HCT116 (cell line): ENCODE data around the gene RANBP9. TPM values are rescaled to one million over a fixed set of nuclear protein-coding genes. Genes with fewer than 3 reads are reported as not detected.

Source experiments
- ATAC-seq: fragments of 200-7000 bp; cut with Tn5 transposase; 2 replicates; pipeline ENCODE4 v1.9.1; 2020; ENCODE audit warnings: mild to moderate bottlenecking, moderate library complexity
- BruUV-seq: library from RNA; stranded (reverse); fragments of 400-500 nt; replicated peaks from 2 replicates; lab custom pipeline; 2021; lab: Mats Ljungman, UMichigan
- CTCF ChIA-PET: fragments of 300-600 bp; sonication (Branson Sonifier 250); formaldehyde crosslinking; loops from one replicate; lab custom pipeline; 2021; ENCODE audit warnings: antibody characterized with exemption; lab: Charles Lee
- POLR2A ChIA-PET: fragments of 300-600, 350-600 bp; sonication (Branson Sonifier 250); formaldehyde crosslinking; loops from one replicate; lab custom pipeline; 2021; ENCODE audit warnings: antibody characterized with exemption; lab: Charles Lee
- RAD21 ChIA-PET, 2 experiments: fragments of 300-600 bp; sonication (Branson Sonifier 250); formaldehyde crosslinking; loops; one replicate each; lab custom pipeline; 2023; ENCODE audit warnings: low total read pairs in 2 of 2; ENCODE audit not compliant: uncharacterized antibody in 2 of 2, unreplicated experiment in 2 of 2, low non-redundant PET in 1 of 2; lab: Charles Lee
- DNase-seq: peaks from one replicate; pipeline ENCODE4 v3.0.0-alpha.2; 2010; ENCODE audit warnings: low read depth, low spot score
- H2AFZ ChIP-seq: fragments of 200-600 bp; shearing (Covaris generic), sonication (generic); 2 replicates; pipeline ENCODE4 v1.6.1; 2017; ENCODE audit warnings: low read depth, mixed run types, mixed read lengths, antibody characterized with exemption, low read length; ENCODE audit not compliant: poor library complexity, severe bottlenecking
- H3K27ac ChIP-seq: 2 replicates; pipeline ENCODE4 v1.5.1; 2012; ENCODE audit warnings: low read depth, low read length
- H3K27me3 ChIP-seq: fragments of 200-600 bp; sonication (generic); 2 replicates; pipeline ENCODE4 v1.6.1; 2016; ENCODE audit warnings: mixed run types, low read length, mixed read lengths; ENCODE audit not compliant: insufficient read depth
- H3K36me3 ChIP-seq, 2 experiments: fragments of 200-500 bp in 1 of 2; fragments of 200-600 bp in 1 of 2; sonication (Bioruptor generic) in 1 of 2; sonication (generic) in 1 of 2; 2 replicates each; pipeline versions ENCODE4 v1.5.1 to v1.6.1; 2014 to 2016; ENCODE audit warnings: low read length in 2 of 2, inconsistent platforms in 1 of 2, mixed read lengths in 1 of 2, mixed run types in 1 of 2; ENCODE audit not compliant: insufficient read depth in 2 of 2, control insufficient read depth in 1 of 2
- H3K4me1 ChIP-seq, 2 experiments: fragments of 200-600 bp in 1 of 2; sonication (generic) in 1 of 2; 2 replicates each; pipeline versions ENCODE4 v1.5.1 to v1.6.1; 2012 to 2017; ENCODE audit warnings: low read length in 2 of 2, inconsistent platforms in 1 of 2, mild to moderate bottlenecking in 1 of 2, mixed read lengths in 1 of 2, mixed run types in 1 of 2, moderate library complexity in 1 of 2; ENCODE audit not compliant: insufficient read depth in 2 of 2, control insufficient read depth in 1 of 2
- H3K4me2 ChIP-seq: fragments of 200-600 bp; sonication (generic); 2 replicates; pipeline ENCODE4 v1.6.1; 2017; ENCODE audit warnings: mixed run types, low read length, mixed read lengths
- H3K4me3 ChIP-seq, 2 experiments: fragments of 200-600 bp in 1 of 2; sonication (generic) in 1 of 2; replicated peaks in 1 of 2; 2 replicates each; pipeline ENCODE4 v1.5.1; 2011 to 2016; ENCODE audit warnings: low read length in 2 of 2, control low read depth in 1 of 2, low read depth in 1 of 2, mild to moderate bottlenecking in 1 of 2, mixed read lengths in 1 of 2, mixed run types in 1 of 2
- H3K79me2 ChIP-seq: fragments of 200-600 bp; sonication (generic); 2 replicates; pipeline ENCODE4 v1.6.1; 2017; ENCODE audit warnings: mild to moderate bottlenecking, mixed run types, low read length, moderate library complexity, mixed read lengths; ENCODE audit not compliant: insufficient read depth
- H3K9ac ChIP-seq: fragments of 200-600 bp; sonication (generic); 2 replicates; pipeline ENCODE4 v1.6.1; 2016; ENCODE audit warnings: low read length, mixed read lengths
- H3K9me2 ChIP-seq: fragments of 200-600 bp; sonication (generic), shearing (Covaris generic); 2 replicates; pipeline ENCODE4 v1.6.1; 2017; ENCODE audit warnings: mixed run types, mild to moderate bottlenecking, moderate library complexity; ENCODE audit not compliant: insufficient read depth
- H3K9me3 ChIP-seq, 2 experiments: fragments of 200-500 bp in 1 of 2; fragments of 200-600 bp in 1 of 2; sonication (Bioruptor generic) in 1 of 2; sonication (generic) in 1 of 2; 2 replicates each; pipeline ENCODE4 v1.6.1; 2014 to 2017; ENCODE audit warnings: low read length in 2 of 2, mixed read lengths in 2 of 2, inconsistent platforms in 1 of 2, low read depth in 1 of 2, mild to moderate bottlenecking in 1 of 2, mixed run types in 1 of 2, moderate library complexity in 1 of 2; ENCODE audit not compliant: control insufficient read depth in 1 of 2, insufficient read depth in 1 of 2
- H4K20me1 ChIP-seq: fragments of 200-600 bp; sonication (generic), shearing (Covaris generic); 2 replicates; pipeline ENCODE4 v1.6.1; 2017; ENCODE audit warnings: mixed run types, mild to moderate bottlenecking, moderate library complexity; ENCODE audit not compliant: insufficient read depth
- ATF3 ChIP-seq: IDR thresholded peaks from 2 replicates; pipeline ENCODE4 v1.6.1; 2012
- CBX3 ChIP-seq: IDR thresholded peaks from 2 replicates; pipeline ENCODE4 v1.6.1; 2012; ENCODE audit warnings: low read depth
- CEBPB ChIP-seq: IDR thresholded peaks from 2 replicates; pipeline ENCODE4 v1.6.1; 2012; ENCODE audit warnings: low read depth
- EGR1 ChIP-seq: IDR thresholded peaks from 2 replicates; pipeline ENCODE4 v1.6.1; 2012; ENCODE audit warnings: low read depth
- ELF1 ChIP-seq: IDR thresholded peaks from 2 replicates; pipeline ENCODE4 v1.6.1; 2012; ENCODE audit warnings: low read depth, borderline replicate concordance
- JUND ChIP-seq: IDR thresholded peaks from 2 replicates; pipeline ENCODE4 v1.6.1; 2012
- MAX ChIP-seq: IDR thresholded peaks from 2 replicates; pipeline ENCODE4 v1.6.1; 2012
- POLR2A ChIP-seq: IDR thresholded peaks from 2 replicates; pipeline ENCODE4 v1.7.0; 2011; ENCODE audit warnings: borderline replicate concordance; ENCODE audit not compliant: insufficient read depth, insufficient read length; ENCODE audit errors: extremely low read depth
- RAD21 ChIP-seq: IDR thresholded peaks from 2 replicates; pipeline ENCODE4 v1.6.1; 2012; ENCODE audit warnings: low read depth, mild to moderate bottlenecking
- SRF ChIP-seq: IDR thresholded peaks from 2 replicates; pipeline ENCODE4 v1.6.1; 2012; ENCODE audit warnings: low read depth
- TCF7L2 ChIP-seq: IDR thresholded peaks from 2 replicates; pipeline ENCODE4 v1.7.0; 2011; ENCODE audit warnings: borderline replicate concordance, inconsistent platforms; ENCODE audit not compliant: insufficient read depth, insufficient read length; ENCODE audit errors: extremely low read depth
- ZFX ChIP-seq: fragments of 450-650 bp; IDR thresholded peaks from 2 replicates; pipeline ENCODE4 v1.6.1; 2017
- ZNF274 ChIP-seq: fragments of 200-500 bp; sonication (Bioruptor generic); IDR thresholded peaks from 2 replicates; pipeline ENCODE4 v1.6.1; 2014; ENCODE audit warnings: mild to moderate bottlenecking, low read depth, low read length, inconsistent platforms
- intact Hi-C: fragments of 100-400 bp; cut with micrococcal nuclease; formaldehyde crosslinking; loops from 2 replicates; pipeline ENCODE4 v1.10.0; 2022
- total RNA-seq: library from RNA; stranded (reverse); gene quantifications from one replicate; pipeline ENCODE4 v1.2.1, GENCODE V29; 2021; ENCODE audit not compliant: unreplicated experiment

Gene RANBP9
- total RNA-seq, 1 experiment from 2014 or later, result 48.0 TPM

DNA sequence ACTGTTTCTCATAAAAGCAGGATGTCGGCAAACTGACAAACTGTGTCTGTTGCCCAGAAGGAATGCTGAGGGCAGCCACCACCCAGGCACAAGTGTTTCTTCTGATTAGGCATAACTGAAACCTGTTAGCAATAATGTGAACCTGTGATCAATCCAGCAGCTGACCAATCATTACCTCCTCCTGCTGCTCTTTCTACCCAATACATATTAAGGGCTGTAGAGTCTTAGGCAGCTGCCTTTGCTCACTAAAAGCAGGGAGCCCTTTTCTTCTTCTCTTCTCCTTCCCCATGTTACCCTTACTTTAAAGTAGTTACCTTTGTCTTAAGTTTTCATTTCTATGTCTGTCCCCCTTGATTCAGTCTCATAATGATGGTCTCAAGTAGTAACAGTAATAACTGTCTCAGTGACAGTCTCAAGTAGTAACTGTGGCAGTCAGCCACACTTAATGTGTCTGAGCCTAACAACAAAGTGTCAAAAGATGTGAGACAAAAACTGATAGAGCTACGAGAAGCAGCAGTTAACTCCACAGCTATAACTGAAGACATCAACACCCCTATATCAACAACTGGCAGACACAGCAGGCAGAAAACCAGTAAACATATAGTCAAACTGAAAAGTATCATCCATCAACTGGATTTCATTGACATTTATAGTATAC is 37.0 kb downstream of the RANBP9 start:
- Histone ChIP-seq H3K36me3 (no peaks in the 10 kb centered on the region; a peak in 1 of 4 replicates), H3K27ac (no peak overlapping the region), H3K4me1 (no peaks in the 10 kb centered on the region; a peak in 1 of 4 replicates), H3K9me3 (no peaks in the 10 kb centered on the region), H3K4me3 (no peak overlapping the region), H3K9me2 (no peaks in the 10 kb centered on the region), H4K20me1 (peaks cover 5% of the 10 kb centered on the region; the same call in 1 of the 2 replicates), H3K79me2 (peaks cover 98% of the 10 kb centered on the region), H3K9ac (no peak overlapping the region), H2AFZ (no peak overlapping the region), H3K27me3 (no peaks in the 10 kb centered on the region), H3K4me2 (no peak overlapping the region)
- POLR2A ChIA-PET, result interaction anchor here (1.1 kb wide), 1 partner anchor 59 kb away, joined by 3 read pairs; the partner anchor contains the start of gene NOL7
- no peak for ATAC-seq
- DNase-seq, result no peak
- RAD21 ChIA-PET, result no interaction called here
- no peak for TF ChIP-seq JUND
- no peak for TF ChIP-seq ZFX
- TF ChIP-seq EGR1, result no peak
- TF ChIP-seq SRF, result no peak
- no peak for TF ChIP-seq ATF3
- no peak for TF ChIP-seq POLR2A
- BruUV-seq, result no TSS peak
- CTCF ChIA-PET, result no interaction called here
- intact Hi-C loops, result no loop called here

DNA sequence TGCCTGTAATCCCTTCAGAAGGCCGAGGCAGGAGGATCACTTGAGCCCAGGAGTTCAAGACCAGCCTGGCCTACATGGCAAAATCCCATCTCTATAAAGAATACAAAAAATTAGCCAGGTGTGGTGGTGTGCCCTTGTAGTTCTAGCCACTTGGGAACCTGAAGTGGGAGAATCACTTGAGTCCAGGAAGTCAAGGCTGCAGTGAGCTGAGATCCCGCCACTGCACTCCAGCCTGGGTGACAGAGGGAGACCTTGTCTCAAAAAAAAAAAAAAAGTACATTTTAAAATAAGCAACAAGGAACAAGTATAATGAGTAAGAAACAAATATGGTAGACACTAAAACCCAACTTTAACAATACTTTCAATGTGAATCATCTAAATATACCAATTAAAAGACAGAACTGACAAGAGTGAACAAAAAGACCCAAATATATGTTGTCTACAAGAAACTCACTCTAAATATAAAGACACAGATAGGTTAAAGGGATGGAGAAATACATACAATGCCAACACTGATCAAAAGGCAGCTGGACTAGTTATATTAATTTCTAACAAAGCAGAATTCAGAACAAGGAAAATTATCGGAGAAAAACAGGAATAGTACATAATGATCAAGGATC is 37.7 kb downstream of the RANBP9 start:
- peaks cover 98% of the 10 kb centered on the region for H3K79me2 ChIP-seq
- RAD21 ChIA-PET, result no interaction called here
- CTCF ChIA-PET, result no interaction called here
- H3K9me3 ChIP-seq, result no peaks in the 10 kb centered on the region
- H3K27ac ChIP-seq, result no peak overlapping the region
- H3K4me3 ChIP-seq, result no peak overlapping the region
- no peaks in the 10 kb centered on the region for H3K36me3 ChIP-seq
- H3K9ac ChIP-seq, result no peak overlapping the region
- no TSS peak for BruUV-seq
- ATAC-seq, result no peak
- H3K4me2 ChIP-seq, result no peak overlapping the region
- intact Hi-C loops, result no loop called here
- H4K20me1 ChIP-seq, result peaks cover 5% of the 10 kb centered on the region; the same call in 1 of the 2 replicates
- POLR2A ChIA-PET, result interaction anchor here (1.1 kb wide), 1 partner anchor 59 kb away, joined by 3 read pairs; the partner anchor contains the start of gene NOL7
- H3K4me1 ChIP-seq, result no peaks in the 10 kb centered on the region; a peak in 1 of 4 replicates
- DNase-seq, result no peak
- no peaks in the 10 kb centered on the region for H3K9me2 ChIP-seq
- no peaks in the 10 kb centered on the region for H3K27me3 ChIP-seq
- TF ChIP-seq RAD21 (no peak), MAX (no peak), CBX3 (no peak), ELF1 (no peak), TCF7L2 (no peak), CEBPB (no peak), POLR2A (no peak), ZNF274 (no peak)
- H2AFZ ChIP-seq, result no peak overlapping the region
